NT2/D1 (cell line): Measurements from ENCODE around the gene TAMALIN.

Experiments used
- DNase-seq: peaks from one replicate; pipeline ENCODE4 v3.0.0-alpha.2; 2011; ENCODE audit warnings: low read depth, low spot score
- H3K27me3 ChIP-seq: 2 replicates; pipeline ENCODE4 v1.6.0; 2011; ENCODE audit warnings: mild to moderate bottlenecking; ENCODE audit not compliant: insufficient read length, insufficient read depth
- H3K36me3 ChIP-seq: 2 replicates; pipeline ENCODE4 v1.6.1; 2011; ENCODE audit warnings: mild to moderate bottlenecking, low read length, mixed read lengths; ENCODE audit not compliant: insufficient read depth, insufficient read length
- H3K4me1 ChIP-seq: 2 replicates; pipeline ENCODE4 v1.5.1; 2011; ENCODE audit not compliant: insufficient read depth, insufficient read length
- H3K4me3 ChIP-seq: 2 replicates; pipeline ENCODE4 v1.5.1; 2011; ENCODE audit warnings: low read depth; ENCODE audit not compliant: insufficient read length
- H3K9ac ChIP-seq: 2 replicates; pipeline ENCODE4 v1.6.0; 2011; ENCODE audit warnings: low read depth; ENCODE audit not compliant: insufficient read length
- H3K9me3 ChIP-seq: 2 replicates; pipeline ENCODE4 v1.5.1; 2011; ENCODE audit warnings: mild to moderate bottlenecking, low read length; ENCODE audit not compliant: insufficient read depth
- SUZ12 ChIP-seq: IDR thresholded peaks from 2 replicates; pipeline ENCODE4 v1.6.1; 2011; ENCODE audit not compliant: insufficient read length, insufficient read depth; ENCODE audit errors: extremely low read depth
- YY1 ChIP-seq: IDR thresholded peaks from 2 replicates; pipeline ENCODE4 v1.6.1; 2011; ENCODE audit not compliant: insufficient read length, insufficient read depth
- ZNF274 ChIP-seq: IDR thresholded peaks from 2 replicates; pipeline ENCODE4 v1.6.1; 2011; ENCODE audit warnings: mild to moderate bottlenecking, low read depth, low read length

Gene TAMALIN

GRCh38 chr12:52050116-52050757 is 43.5 kb downstream of the TAMALIN start:
- Histone ChIP-seq H3K9ac (peak overlapping the region; percentile 82), H3K36me3 (peaks cover 44% of the 10 kb centered on the region), H3K27me3 (peaks cover 32% of the 10 kb centered on the region), H3K9me3 (no peaks in the 10 kb centered on the region), H3K4me3 (peak overlapping the region; percentile 62), H3K4me1 (peaks cover 8% of the 10 kb centered on the region)
- DNase-seq = no peak
- no peak for TF ChIP-seq SUZ12
- TF ChIP-seq YY1 = no peak
- no peak for TF ChIP-seq ZNF274

GRCh38 chr12:52050758-52051541 is 44.2 kb downstream of the TAMALIN start, which contains the start of gene NR4A1:
Gene NR4A1 (plus strand): TSS chr12:52051442. CDS start chr12:52054329, 2,887 bp downstream.
- TF ChIP-seq SUZ12 (no peak), YY1 (no peak), ZNF274 (no peak)
- Histone ChIP-seq H3K4me1 (peaks cover 8% of the 10 kb centered on the region), H3K9ac (peak within 1 kb of the TSS; percentile 93)

GRCh38 chr12:52052468-52053186 is 45.9 kb downstream of the TAMALIN start:
- H3K9ac ChIP-seq = peak overlapping the region; percentile 93
- no peak for DNase-seq
- peaks cover 45% of the 10 kb centered on the region for H3K36me3 ChIP-seq
- no peaks in the 10 kb centered on the region for H3K9me3 ChIP-seq
- TF ChIP-seq SUZ12 (no peak), YY1 (no peak), ZNF274 (no peak)
- peaks cover 32% of the 10 kb centered on the region for H3K27me3 ChIP-seq
- peak overlapping the region; percentile 90 for H3K4me3 ChIP-seq
- peaks cover 8% of the 10 kb centered on the region for H3K4me1 ChIP-seq

More at GRCh38 chr12:52050758-52051541, 44.2 kb downstream of the TAMALIN start, which contains the start of gene NR4A1:
- Histone ChIP-seq H3K36me3 (peaks cover 42% of the 10 kb centered on the region), H3K27me3 (peaks cover 32% of the 10 kb centered on the region), H3K4me3 (peak within 1 kb of the TSS; percentile 90), H3K9me3 (no peaks in the 10 kb centered on the region)
- peak; percentile 72 for DNase-seq

- H3K9ac ChIP-seq = no peak overlapping the region
- H3K4me1 ChIP-seq = peaks cover 8% of the 10 kb centered on the region
- no peak for TF ChIP-seq YY1
- no peak for TF ChIP-seq SUZ12
- no peak for TF ChIP-seq ZNF274
- H3K27me3 ChIP-seq = peaks cover 32% of the 10 kb centered on the region
- no peak overlapping the region for H3K4me3 ChIP-seq
- no peaks in the 10 kb centered on the region for H3K9me3 ChIP-seq
- DNase-seq = no peak
- H3K36me3 ChIP-seq = peaks cover 54% of the 10 kb centered on the region
These were observed 46.9 kb downstream of the TAMALIN start for GRCh38 chr12:52053536-52054209.

GRCh38 chr12:52054231-52054832 is 47.6 kb downstream of the TAMALIN start:
- Histone ChIP-seq H3K9ac (no peak overlapping the region), H3K4me1 (peaks cover 8% of the 10 kb centered on the region), H3K27me3 (peaks cover 25% of the 10 kb centered on the region), H3K9me3 (no peaks in the 10 kb centered on the region), H3K36me3 (peaks cover 61% of the 10 kb centered on the region), H3K4me3 (no peak overlapping the region)
- DNase-seq = no peak
- TF ChIP-seq ZNF274 (no peak), SUZ12 (no peak), YY1 (no peak)

GRCh38 chr12:52054833-52055730 is 48.3 kb downstream of the TAMALIN start:
- no peak for DNase-seq
- TF ChIP-seq ZNF274 (no peak), YY1 (no peak), SUZ12 (no peak)
- Histone ChIP-seq H3K9ac (no peak overlapping the region), H3K36me3 (peaks cover 68% of the 10 kb centered on the region), H3K4me1 (peaks cover 8% of the 10 kb centered on the region), H3K9me3 (no peaks in the 10 kb centered on the region), H3K27me3 (peaks cover 18% of the 10 kb centered on the region), H3K4me3 (no peak overlapping the region)
